Fibroblast of the conjunctiva (primary cell): ENCODE results near the gene MTERF4.

Experiments used
- DNase-seq: peaks from one replicate; pipeline ENCODE4 v3.0.0-alpha.2; 2010; ENCODE audit warnings: low read depth

MTERF4 gene, protein sequence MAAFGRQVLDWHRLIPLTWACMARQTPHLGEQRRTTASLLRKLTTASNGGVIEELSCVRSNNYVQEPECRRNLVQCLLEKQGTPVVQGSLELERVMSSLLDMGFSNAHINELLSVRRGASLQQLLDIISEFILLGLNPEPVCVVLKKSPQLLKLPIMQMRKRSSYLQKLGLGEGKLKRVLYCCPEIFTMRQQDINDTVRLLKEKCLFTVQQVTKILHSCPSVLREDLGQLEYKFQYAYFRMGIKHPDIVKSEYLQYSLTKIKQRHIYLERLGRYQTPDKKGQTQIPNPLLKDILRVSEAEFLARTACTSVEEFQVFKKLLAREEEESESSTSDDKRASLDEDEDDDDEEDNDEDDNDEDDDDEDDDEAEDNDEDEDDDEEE

GRCh38 chr2:241102239-241102803, at the start of gene MTERF4:
Gene MTERF4 (minus strand): TSS chr2:241102287. CDS start chr2:241102273, 14 bp downstream.
- DNase-seq: peak; percentile 59

DNA sequence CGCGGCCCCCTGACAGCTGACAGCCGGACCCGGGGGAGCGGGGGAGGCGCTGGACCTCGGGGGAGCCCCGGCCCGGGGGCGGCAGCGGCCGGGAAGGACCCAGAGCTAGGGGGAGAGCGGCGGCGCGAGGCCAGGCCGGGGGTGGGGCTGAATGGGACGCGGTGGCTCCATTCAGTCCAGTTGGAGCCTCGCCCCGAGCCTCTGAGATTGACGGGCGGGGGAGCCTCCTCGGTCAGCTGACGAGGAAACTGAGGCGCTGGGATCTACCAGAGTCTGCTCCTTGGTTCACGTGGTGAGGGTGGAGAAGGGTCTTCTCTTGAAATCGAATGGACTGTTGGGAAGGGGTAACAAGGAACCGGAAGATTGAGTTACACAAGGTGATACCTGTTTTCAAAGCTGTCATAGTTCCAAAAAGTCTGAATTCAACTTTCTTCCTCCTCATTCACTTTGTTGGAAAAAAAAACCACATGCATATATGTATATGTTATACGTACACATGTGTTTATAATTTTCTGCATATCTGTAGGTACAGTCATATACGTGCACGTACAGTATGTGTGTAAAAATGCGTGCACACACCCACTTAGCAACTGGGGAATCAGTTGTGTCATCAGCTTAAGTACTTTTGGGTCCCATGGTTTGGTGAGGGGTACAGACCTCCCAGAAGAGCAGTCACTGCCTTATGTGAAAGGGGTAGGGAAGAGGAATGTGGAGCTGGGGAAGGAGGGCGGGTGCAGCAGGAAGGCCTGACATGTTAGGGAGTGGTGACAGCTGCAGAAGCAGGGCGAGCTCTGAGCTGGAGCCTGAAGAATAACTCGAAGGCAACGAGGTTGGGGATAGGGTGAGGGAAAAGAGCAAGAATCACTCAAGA, 48.8 kb upstream of the MTERF4 start:
- no peak for DNase-seq

DNA sequence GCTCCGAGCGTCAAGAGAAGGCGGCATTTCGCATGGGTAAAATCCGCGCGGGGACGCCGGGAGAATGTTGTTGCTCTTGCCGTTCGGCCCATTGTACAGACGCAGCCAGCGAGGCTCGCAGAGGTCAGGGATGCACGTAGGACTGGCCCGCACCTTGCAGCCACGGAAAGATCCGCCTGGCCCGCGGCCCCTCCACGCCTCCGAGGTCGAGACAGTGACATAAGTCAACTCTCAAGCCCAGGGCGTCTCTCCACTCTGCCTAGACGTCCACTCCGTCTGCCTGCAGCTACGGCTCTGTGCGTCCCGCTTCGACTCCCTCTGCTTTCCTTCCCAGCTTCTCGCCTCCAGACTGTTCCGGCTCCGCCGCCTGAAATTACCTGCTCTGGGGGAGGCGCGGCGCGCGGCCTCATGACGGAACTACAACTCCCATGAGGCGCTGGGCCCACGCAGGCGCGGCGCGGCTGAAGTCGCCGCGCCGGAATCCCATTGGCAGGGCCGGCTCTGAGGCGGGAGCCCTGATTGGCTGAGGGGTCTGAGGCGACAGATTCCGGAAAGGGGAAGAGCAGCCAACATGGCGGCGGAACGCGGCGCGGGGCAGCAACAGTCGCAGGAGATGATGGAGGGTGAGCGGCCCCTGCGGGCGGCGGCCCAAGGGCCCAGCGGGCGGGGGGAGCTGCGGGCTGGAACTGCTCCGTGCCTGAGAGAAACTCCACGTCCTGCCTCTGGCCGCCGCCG, 48.0 kb upstream of the MTERF4 start, which contains the start of gene PPP1R7:
PPP1R7 (plus strand) TSS at position 543 of the 735 bp plus-strand sequence; CDS start at position 572, 29 bp downstream.
- DNase-seq: peak; percentile 82

- DNase-seq: no peak
These were observed 47.5 kb upstream of the MTERF4 start for GRCh38 chr2:241149675-241149924.

DNA sequence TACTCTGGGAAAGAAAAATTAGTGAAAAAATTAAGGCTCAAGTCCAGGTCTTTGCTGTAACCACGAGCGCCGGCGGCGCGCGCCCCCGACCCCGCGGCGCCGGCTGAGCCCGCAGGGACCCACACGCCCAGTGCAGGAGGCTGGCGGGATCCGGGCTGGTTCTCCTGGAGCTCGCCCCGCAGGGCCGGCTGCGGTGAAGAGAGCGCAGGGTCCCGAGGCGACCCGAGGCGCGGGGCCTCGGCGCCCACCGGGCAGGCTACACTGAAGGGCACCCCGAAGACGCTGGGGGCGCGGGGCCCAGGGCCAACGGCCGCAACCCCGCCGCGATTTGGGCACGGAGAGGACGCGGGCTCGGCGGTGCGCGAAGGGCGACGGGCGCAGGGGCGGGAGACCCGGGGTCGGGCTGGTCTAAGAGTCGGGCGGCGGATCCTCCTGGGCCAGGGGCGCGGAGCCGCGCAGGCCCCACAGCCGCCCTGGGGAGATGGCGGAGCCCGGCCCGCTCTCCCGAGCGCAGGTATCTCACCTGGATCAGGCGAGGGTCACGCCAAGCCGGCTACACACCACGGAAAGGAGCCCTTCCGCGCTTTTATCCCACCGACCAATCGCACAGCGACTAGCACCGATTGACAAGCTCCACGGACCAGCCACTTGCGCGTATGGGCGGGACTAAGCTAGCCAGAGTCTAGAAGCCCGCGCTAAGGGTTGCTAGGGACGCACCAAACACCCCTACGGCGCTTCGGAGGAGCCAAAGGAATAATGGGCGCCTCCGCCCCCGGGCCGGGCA, 47.0 kb upstream of the MTERF4 start, which contains the start of gene PASK:
PASK (minus strand) TSS at position 582 of the 784 bp plus-strand sequence. CDS start 6,440 bp downstream, outside the sequence.
- peak; percentile 90 for DNase-seq

GRCh38 chr2:241148239-241148638, 46.2 kb upstream of the MTERF4 start:
- no peak for DNase-seq

GRCh38 chr2:241147336-241147735, 45.2 kb upstream of the MTERF4 start:
- DNase-seq: no peak

- DNase-seq: no peak
These were observed 44.2 kb upstream of the MTERF4 start for GRCh38 chr2:241146286-241146685.

DNA sequence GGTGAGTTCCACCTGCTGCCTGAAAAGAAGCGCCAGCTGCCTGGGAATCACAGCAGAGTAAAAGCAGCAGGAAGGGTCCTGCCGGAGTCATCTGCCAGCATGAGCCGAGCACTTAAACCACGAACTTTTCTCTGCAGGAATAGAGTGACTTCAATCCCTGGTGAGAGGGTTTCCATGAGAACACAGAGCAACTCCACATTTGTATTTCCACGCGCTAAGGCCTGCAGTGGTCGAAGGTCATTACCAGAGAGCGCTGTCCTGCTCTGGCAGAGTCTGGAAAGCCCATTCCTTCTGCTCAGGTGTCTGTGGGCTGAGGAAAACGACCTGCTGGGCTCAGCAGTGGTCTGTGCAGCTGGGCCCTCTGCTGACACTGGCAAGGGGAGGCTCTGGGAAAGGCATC, 40.5 kb upstream of the MTERF4 start:
- DNase-seq: no peak

GRCh38 chr2:241142063-241142462, 40.0 kb upstream of the MTERF4 start:
- DNase-seq: no peak

DNA sequence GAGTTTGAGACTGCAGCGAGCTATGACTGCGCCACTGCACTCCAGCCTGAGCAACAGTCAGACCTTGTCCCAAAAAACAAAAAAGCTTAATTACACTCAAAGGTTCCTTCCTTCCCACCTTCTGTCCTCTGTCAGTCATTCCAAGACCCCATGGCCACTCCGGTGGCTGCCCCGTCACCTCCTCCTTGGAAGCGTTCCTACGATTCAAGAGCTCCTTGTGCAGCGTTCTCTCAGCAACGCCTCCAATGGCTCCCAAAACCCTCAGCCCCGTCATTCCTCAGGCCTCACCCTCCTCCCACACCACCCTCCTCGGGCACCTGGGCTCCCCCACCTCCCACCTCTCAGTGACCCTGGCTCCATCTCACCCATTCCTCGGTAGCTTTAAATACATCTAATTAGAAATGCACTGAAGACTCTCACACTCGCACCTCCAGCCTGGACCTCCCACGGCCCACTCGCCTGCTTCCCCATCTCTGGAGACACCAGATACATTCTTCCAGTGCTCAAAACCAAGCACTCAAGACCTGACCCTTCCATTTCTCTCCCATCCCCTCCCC, 39.2 kb upstream of the MTERF4 start:
- DNase-seq: no peak

DNA sequence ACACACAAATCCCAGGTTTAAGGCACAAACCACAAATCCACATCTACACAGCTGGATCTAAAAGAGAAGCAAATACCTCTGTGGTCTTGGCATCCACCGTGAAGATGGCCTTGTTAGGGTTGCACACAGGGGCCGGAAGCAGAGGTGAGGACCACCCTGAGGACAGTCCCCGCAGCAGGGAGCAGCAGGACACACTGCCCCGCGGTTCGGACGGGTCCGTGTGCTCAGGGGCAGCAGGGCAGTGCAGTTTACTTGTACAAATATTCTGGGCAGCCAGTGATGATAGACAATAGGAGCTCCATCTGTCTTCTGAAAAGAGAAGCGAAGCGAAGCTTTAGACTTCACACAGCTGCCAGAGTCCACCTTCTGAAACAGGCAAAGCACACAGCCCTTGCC, 38.4 kb upstream of the MTERF4 start:
- DNase-seq: no peak

- no peak for DNase-seq
These were observed 37.7 kb upstream of the MTERF4 start for GRCh38 chr2:241139531-241140444.

GRCh38 chr2:241138471-241138870, 36.4 kb upstream of the MTERF4 start:
- no peak for DNase-seq

- no peak for DNase-seq
These were observed 35.4 kb upstream of the MTERF4 start for GRCh38 chr2:241137276-241138190.

DNA sequence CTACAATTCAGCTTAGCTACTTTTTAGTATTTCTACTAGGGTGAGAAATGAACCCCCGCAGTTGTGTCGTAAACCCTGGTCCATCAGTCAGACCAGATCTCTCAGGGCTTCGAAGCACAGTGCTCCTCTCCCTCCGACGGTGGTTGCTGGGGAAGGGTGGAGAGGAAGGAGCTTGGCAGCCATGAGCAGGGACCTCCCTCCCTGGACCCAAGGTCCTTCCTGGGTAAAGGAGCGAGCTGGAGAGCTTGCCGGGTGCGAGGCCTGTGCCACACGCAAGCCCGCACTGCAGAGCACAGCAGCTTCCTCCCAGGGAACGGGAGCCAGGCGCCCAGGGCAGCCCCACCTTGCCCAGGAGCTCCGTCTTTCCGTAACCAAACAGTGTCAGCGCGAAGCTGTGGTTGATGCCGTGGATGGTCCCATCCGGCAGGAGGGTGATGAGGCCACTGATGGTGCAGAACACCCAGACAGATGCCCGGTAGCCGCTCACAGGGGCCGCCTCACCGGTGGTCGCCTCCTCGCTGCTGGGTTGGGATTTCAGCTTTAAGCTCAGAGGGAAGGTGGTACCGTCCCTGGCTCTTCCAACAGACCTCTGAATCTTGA, 34.7 kb upstream of the MTERF4 start:
- DNase-seq: no peak

DNA sequence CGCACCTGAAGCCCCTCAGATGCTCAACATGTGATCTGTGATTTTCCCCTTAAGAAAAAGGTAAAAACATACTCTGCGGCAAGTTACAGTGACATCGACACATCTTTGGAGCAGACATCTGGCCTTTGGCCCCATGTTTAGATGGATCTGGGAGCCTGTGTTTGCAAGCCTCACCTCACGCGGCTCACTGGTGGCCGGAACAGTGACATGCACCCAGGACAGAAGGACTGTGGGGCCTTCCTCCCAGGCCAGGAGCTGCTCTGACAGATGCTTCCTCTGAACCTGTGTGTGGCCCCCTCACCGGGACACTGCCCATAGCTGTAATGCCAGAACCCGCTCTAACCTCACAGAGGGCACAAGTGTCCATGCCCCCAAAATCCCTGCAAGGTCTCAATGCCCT, 34.1 kb upstream of the MTERF4 start:
- DNase-seq: no peak

DNA sequence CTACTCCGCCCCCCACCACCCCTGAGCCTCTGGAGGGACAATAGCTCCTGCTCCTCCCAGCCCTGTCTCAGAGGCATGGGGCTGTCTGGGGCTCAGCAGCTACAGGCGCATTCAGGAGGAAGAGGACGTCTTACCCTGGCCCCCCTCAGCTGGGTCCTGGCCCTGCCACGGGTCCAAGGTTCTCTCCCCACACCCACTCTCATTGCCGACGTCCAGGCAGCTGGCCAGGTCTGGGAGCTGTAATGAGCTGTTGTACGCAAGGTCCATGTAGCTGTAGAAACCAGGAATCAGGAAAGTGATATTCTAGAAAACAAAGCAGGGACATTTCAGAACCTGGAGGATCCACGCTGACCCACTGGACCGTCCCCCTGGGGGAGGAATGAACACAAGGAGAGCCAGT, 33.6 kb upstream of the MTERF4 start:
- no peak for DNase-seq
